HEK293 (cell line): ENCODE measurements around the gene ACTG1.

ENCODE experiments used
- CTCF ChIA-PET: fragments of 350-600 bp; formaldehyde crosslinking; extraction: SDS; loops from one replicate; lab custom pipeline; 2021; ENCODE audit warnings: antibody characterized with exemption; lab: Yijun Ruan, JAX
- POLR2A ChIA-PET: fragments of 300-600 bp; formaldehyde crosslinking; extraction: SDS; loops from one replicate; lab custom pipeline; 2020; ENCODE audit warnings: antibody characterized with exemption, inconsistent platforms; lab: Yijun Ruan, JAX
- H3K27ac ChIP-seq: fragments of 200-500 bp; sonication (Bioruptor generic); 2 replicates; pipeline ENCODE4 v1.5.1; 2014; ENCODE audit warnings: low read depth, low read length, control low read depth, inconsistent platforms; ENCODE audit errors: extremely low read depth
- H3K36me3 ChIP-seq, 2 experiments: fragments of 200-500 bp in 1 of 2; sonication (Bioruptor generic) in 1 of 2; 1 replicate in 1 of 2; 2 replicates in 1 of 2; pipeline ENCODE4 v1.5.1; 2014 to 2017; ENCODE audit warnings: inconsistent platforms in 2 of 2, low read length in 2 of 2; ENCODE audit not compliant: control insufficient read depth in 2 of 2, insufficient read depth in 1 of 2
- H3K4me1 ChIP-seq: fragments of 200-500 bp; sonication (Bioruptor generic); 2 replicates; pipeline ENCODE4 v1.5.1; 2014; ENCODE audit warnings: mild to moderate bottlenecking, low read length, inconsistent platforms; ENCODE audit not compliant: control insufficient read depth, insufficient read depth
- H3K4me3 ChIP-seq: 2 replicates; pipeline ENCODE4 v1.5.1; 2011; ENCODE audit warnings: low read depth, mild to moderate bottlenecking, control low read depth, low read length, moderate library complexity
- H3K9me3 ChIP-seq: fragments of 200-500 bp; sonication (Bioruptor generic); 2 replicates; pipeline ENCODE4 v1.5.1; 2014; ENCODE audit warnings: low read depth, low read length, inconsistent platforms; ENCODE audit not compliant: control insufficient read depth, insufficient read depth
- BCL11A ChIP-seq: fragments of 450-650 bp; formaldehyde crosslinking; IDR thresholded peaks from 2 replicates; pipeline ENCODE4 v1.5.1; 2016; ENCODE audit warnings: low read depth, missing biosample characterization, missing genetic modification characterization
- HIC1 ChIP-seq: fragments of 450-650 bp; formaldehyde crosslinking; IDR thresholded peaks from 2 replicates; pipeline ENCODE4 v1.5.1; 2016; ENCODE audit warnings: missing biosample characterization, missing genetic modification characterization
- IKZF3 ChIP-seq: fragments of 450-650 bp; IDR thresholded peaks from 2 replicates; pipeline ENCODE4 v1.5.0; 2018; ENCODE audit warnings: missing biosample characterization, mild to moderate bottlenecking, missing genetic modification characterization, moderate library complexity
- KLF10 ChIP-seq: fragments of 450-650 bp; IDR thresholded peaks from 2 replicates; pipeline ENCODE4 v1.5.1; 2018; ENCODE audit warnings: missing biosample characterization, mild to moderate bottlenecking, missing genetic modification characterization
- MYNN ChIP-seq: fragments of 450-650 bp; formaldehyde crosslinking; IDR thresholded peaks from 2 replicates; pipeline ENCODE4 v1.5.1; 2016; ENCODE audit warnings: missing biosample characterization, missing genetic modification characterization, borderline replicate concordance
- SP2 ChIP-seq: fragments of 450-650 bp; formaldehyde crosslinking; IDR thresholded peaks from 2 replicates; pipeline ENCODE4 v1.5.1; 2016; ENCODE audit warnings: missing biosample characterization, missing genetic modification characterization
- YY1 ChIP-seq: fragments of 450-650 bp; formaldehyde crosslinking; IDR thresholded peaks from 2 replicates; pipeline ENCODE4 v1.5.1; 2018; ENCODE audit warnings: missing biosample characterization, missing genetic modification characterization
- YY2 ChIP-seq: fragments of 450-650 bp; formaldehyde crosslinking; IDR thresholded peaks from 2 replicates; pipeline ENCODE4 v1.5.1; 2016; ENCODE audit warnings: missing biosample characterization, missing genetic modification characterization
- ZNF155 ChIP-seq: fragments of 450-650 bp; formaldehyde crosslinking; IDR thresholded peaks from 2 replicates; pipeline ENCODE4 v1.5.1; 2016; ENCODE audit warnings: missing biosample characterization, missing genetic modification characterization
- ZNF239 ChIP-seq: fragments of 450-650 bp; formaldehyde crosslinking; IDR thresholded peaks from 2 replicates; pipeline ENCODE4 v1.5.1; 2016; ENCODE audit warnings: missing biosample characterization, missing genetic modification characterization
- ZNF302 ChIP-seq: fragments of 450-650 bp; formaldehyde crosslinking; IDR thresholded peaks from 2 replicates; pipeline ENCODE4 v1.5.1; 2016; ENCODE audit warnings: missing biosample characterization, missing genetic modification characterization, low read depth
- ZNF600 ChIP-seq: fragments of 450-650 bp; formaldehyde crosslinking; IDR thresholded peaks from 2 replicates; pipeline ENCODE4 v1.5.1; 2016; ENCODE audit warnings: missing biosample characterization, missing genetic modification characterization
- ZNF623 ChIP-seq: fragments of 450-650 bp; formaldehyde crosslinking; IDR thresholded peaks from 2 replicates; pipeline ENCODE4 v1.5.1; 2016; ENCODE audit warnings: missing biosample characterization, missing genetic modification characterization
- TF ChIP-seq, protein P1 (sequence below): fragments of 450-650 bp; IDR thresholded peaks from 2 replicates; pipeline ENCODE4 v1.5.1; 2018; ENCODE audit warnings: missing biosample characterization, mild to moderate bottlenecking, missing genetic modification characterization

The ACTG1 gene

GRCh38 chr17:81461607-81462500, 50.7 kb downstream of the ACTG1 start:
- Histone ChIP-seq H3K27ac (no peak overlapping the region), H3K4me3 (no peak overlapping the region), H3K36me3 (peaks cover 0 to 64% of the 10 kb centered on the region in 2 experiments; a peak in 1 of 3 replicates), H3K9me3 (no peaks in the 10 kb centered on the region), H3K4me1 (no peaks in the 10 kb centered on the region)
- CTCF ChIA-PET = interaction anchor here (1.0 to 2.4 kb wide), 2 partner anchors 21 to 23 kb away, joined by 6 to 16 read pairs; no protein-coding TSS in a partner anchor
- POLR2A ChIA-PET = interaction anchor here (1.2 to 1.8 kb wide), 2 partner anchors 13 to 23 kb away, joined by 3 to 5 read pairs; no protein-coding TSS in a partner anchor
- TF ChIP-seq HIC1 (tag by site-specific recombination) (no peak; the same call in 1 of the 2 replicates), MYNN (tag by site-specific recombination) (no peak), SP2 (peak; percentile 12; the same call in 1 of the 2 replicates), IKZF3 (0 out of 2 replicates have a peak, but pooled peaks have one; percentile 11), KLF10 (tag by site-specific recombination) (no peak), YY1 (tag by site-specific recombination) (no peak), ZNF239 (tag by site-specific recombination) (no peak), ZNF155 (tag by site-specific recombination) (no peak), ZNF302 (tag by site-specific recombination) (no peak), YY2 (tag by site-specific recombination) (no peak)

GRCh38 chr17:81460856-81461460, 51.6 kb downstream of the ACTG1 start:
- no peak overlapping the region for H3K4me3 ChIP-seq
- POLR2A ChIA-PET = interaction anchor here (1.2 to 1.8 kb wide), 2 partner anchors 14 to 24 kb away, joined by 3 to 5 read pairs; no protein-coding TSS in a partner anchor
- H3K36me3 ChIP-seq = peaks cover 0 to 65% of the 10 kb centered on the region in 2 experiments; a peak in 1 of 3 replicates
- TF ChIP-seq HIC1 (tag by site-specific recombination) (0 out of 2 replicates have a peak, but pooled peaks have one; percentile 11), BCL11A (tag by site-specific recombination) (no peak), ZNF600 (tag by site-specific recombination) (0 out of 2 replicates have a peak, but pooled peaks have one; percentile 11), ZNF623 (no peak)
- TF ChIP-seq, protein P1, sequence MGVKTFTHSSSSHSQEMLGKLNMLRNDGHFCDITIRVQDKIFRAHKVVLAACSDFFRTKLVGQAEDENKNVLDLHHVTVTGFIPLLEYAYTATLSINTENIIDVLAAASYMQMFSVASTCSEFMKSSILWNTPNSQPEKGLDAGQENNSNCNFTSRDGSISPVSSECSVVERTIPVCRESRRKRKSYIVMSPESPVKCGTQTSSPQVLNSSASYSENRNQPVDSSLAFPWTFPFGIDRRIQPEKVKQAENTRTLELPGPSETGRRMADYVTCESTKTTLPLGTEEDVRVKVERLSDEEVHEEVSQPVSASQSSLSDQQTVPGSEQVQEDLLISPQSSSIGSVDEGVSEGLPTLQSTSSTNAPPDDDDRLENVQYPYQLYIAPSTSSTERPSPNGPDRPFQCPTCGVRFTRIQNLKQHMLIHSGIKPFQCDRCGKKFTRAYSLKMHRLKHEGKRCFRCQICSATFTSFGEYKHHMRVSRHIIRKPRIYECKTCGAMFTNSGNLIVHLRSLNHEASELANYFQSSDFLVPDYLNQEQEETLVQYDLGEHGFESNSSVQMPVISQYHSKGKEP (tag by site-specific recombination) = no peak
- CTCF ChIA-PET = interaction anchor here (2.4 kb wide), 1 partner anchor 20 kb away, joined by 16 read pairs; no protein-coding TSS in a partner anchor
- no peak overlapping the region for H3K27ac ChIP-seq
- H3K4me1 ChIP-seq = no peaks in the 10 kb centered on the region
- H3K9me3 ChIP-seq = no peaks in the 10 kb centered on the region
